HG02588 (cell line): Measurements from ENCODE around the gene MRPS9.
A peak's percentile ranks its signal among the peaks of the same experiment; 100 is the strongest.

Experiments
- ATAC-seq: cut with Tn5 transposase; IDR thresholded peaks from one replicate; pipeline ENCODE4 v1.9.1; 2021; ENCODE audit warnings: mild to moderate bottlenecking, moderate library complexity; ENCODE audit not compliant: unreplicated experiment

Gene MRPS9

GRCh38 chr2:105117565-105117964, 79.7 kb downstream of the MRPS9 start:
- ATAC-seq, result no peak

- no peak for ATAC-seq
These were observed 81.1 kb downstream of the MRPS9 start for GRCh38 chr2:105118960-105119359.

- ATAC-seq, result no peak
These were observed 83.6 kb downstream of the MRPS9 start for GRCh38 chr2:105121434-105121833.

DNA sequence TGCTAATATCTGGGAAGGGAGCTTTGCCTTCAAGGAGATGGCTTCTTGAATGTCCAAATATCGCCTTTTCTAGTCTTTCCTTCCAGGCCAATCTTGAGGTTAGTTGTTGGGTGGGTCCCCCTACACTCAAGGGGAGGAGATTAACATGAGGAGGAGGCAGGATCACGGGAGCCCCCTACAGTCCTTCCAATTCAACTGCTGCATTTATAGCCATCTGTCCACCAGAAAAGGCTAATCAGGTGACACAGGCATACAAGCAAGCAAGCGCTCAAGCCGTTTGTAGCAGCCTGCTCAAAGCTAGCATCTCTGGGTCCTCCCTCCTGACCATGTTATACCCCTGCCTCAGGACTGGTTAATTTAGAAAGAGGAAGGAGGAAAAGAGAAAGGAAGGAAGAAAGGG, 87.6 kb downstream of the MRPS9 start:
- no peak for ATAC-seq

DNA sequence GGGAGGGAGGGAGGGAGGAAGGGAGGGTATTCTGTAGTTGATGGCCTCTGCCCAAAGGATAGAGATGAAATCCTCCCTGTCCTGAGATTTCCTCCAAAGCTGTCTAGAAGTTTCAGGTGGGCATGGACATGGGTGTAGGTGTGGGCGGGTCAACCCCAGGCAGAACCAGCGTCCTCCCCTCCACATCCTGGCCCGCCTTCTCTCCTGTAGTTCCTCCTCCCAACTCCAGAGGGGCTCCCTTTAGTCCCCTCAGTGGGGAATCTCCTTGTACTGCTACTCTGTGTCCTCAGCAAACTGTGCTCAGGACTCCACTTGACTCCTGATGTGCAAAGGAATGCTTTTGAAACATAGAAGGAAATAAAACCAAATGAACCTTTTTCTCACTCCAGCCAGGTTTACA, 88.1 kb downstream of the MRPS9 start:
- ATAC-seq, result no peak

- no peak for ATAC-seq
These were observed 88.5 kb downstream of the MRPS9 start for GRCh38 chr2:105126336-105126735.

- ATAC-seq, result no peak
These were observed 89.5 kb downstream of the MRPS9 start for GRCh38 chr2:105127289-105127915.

- ATAC-seq, result peak; percentile 93
These were observed 91.9 kb downstream of the MRPS9 start for GRCh38 chr2:105129722-105130232.

- no peak for ATAC-seq
These were observed 92.7 kb downstream of the MRPS9 start for GRCh38 chr2:105130546-105130945.

- ATAC-seq, result no peak
These were observed 96.2 kb downstream of the MRPS9 start for GRCh38 chr2:105134081-105134480.

DNA sequence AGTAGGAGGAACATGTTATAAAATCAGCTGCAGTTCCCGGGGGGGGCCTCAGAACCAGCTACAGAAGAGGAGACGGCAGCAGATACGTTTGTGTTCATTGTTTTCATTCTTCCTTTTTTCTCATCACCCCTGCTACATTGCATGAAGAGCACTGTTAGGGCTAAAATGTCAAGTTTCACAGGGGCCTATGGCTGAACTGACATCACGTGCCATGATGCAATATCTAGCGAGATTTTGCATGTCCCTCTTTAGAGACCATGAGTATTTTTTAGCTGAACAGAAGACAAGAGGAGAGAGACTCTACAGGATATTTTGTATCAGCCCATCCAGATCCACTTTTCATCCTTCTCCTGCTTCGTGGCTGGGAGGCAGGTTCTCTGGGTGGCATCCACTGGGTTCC, 97.6 kb downstream of the MRPS9 start:
- ATAC-seq, result no peak

- ATAC-seq, result no peak
These were observed 98.5 kb downstream of the MRPS9 start for GRCh38 chr2:105136394-105136793.

- ATAC-seq, result no peak
These were observed 100.8 kb downstream of the MRPS9 start for GRCh38 chr2:105138643-105139042.

GRCh38 chr2:105139556-105140239, 101.8 kb downstream of the MRPS9 start:
- no peak for ATAC-seq

- no peak for ATAC-seq
These were observed 102.3 kb downstream of the MRPS9 start for GRCh38 chr2:105140240-105140568.

- no peak for ATAC-seq
These were observed 103.3 kb downstream of the MRPS9 start for GRCh38 chr2:105141099-105141614.

GRCh38 chr2:105142239-105142638, 104.4 kb downstream of the MRPS9 start:
- no peak for ATAC-seq

DNA sequence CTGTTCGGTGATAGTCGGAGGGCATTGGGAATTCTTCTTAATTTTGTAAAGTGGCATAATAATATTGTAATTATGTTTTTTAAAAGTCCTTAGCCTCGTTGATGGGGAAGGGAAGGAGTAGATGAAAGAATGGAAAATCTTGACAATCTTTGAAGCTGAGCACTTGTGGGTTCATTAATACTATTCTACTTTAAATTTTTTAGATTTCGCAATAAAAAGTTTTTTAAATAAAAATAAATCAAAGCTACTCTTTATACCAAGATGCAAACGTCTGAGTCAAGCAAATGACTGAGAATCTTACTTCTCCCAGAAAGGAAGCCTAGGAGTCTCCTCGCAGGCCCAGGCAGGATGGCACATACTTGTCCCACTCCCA, 105.2 kb downstream of the MRPS9 start:
- no peak for ATAC-seq

GRCh38 chr2:105143467-105144151, 105.7 kb downstream of the MRPS9 start:
- no peak for ATAC-seq

- no peak for ATAC-seq
These were observed 106.5 kb downstream of the MRPS9 start for GRCh38 chr2:105144152-105144940.

- peak; percentile 58 for ATAC-seq
These were observed 107.1 kb downstream of the MRPS9 start for GRCh38 chr2:105144941-105145300.
